GM06990 (cell line): ENCODE measurements around the gene FBXL4.

ENCODE experiments used
- DNase-seq: peaks from one replicate; pipeline ENCODE4 v3.0.0-alpha.2; 2011; ENCODE audit not compliant: insufficient read length; ENCODE audit errors: extremely low read depth
- H3K27me3 ChIP-seq: replicated peaks from 2 replicates; pipeline ENCODE4 v1.6.0; 2011; ENCODE audit warnings: low read length; ENCODE audit not compliant: control insufficient read depth, insufficient read depth
- H3K36me3 ChIP-seq: 2 replicates; pipeline ENCODE4 v1.5.1; 2011; ENCODE audit warnings: low read length; ENCODE audit not compliant: control insufficient read depth, insufficient read depth
- H3K4me3 ChIP-seq: replicated peaks from 2 replicates; pipeline ENCODE4 v1.5.1; 2011; ENCODE audit warnings: low read depth, mild to moderate bottlenecking, control low read depth, low read length
- CTCF ChIP-seq: IDR thresholded peaks from 2 replicates; pipeline ENCODE4 v1.5.1; 2011; ENCODE audit warnings: low read length, control low read depth, mild to moderate bottlenecking, inconsistent platforms; ENCODE audit not compliant: insufficient read depth, poor library complexity, severe bottlenecking

The FBXL4 gene

GRCh38 chr6:98848539-98849242 lies 99.1 kb downstream of the FBXL4 start:
- no peak for TF ChIP-seq CTCF
- Histone ChIP-seq H3K4me3 (no peak overlapping the region), H3K36me3 (no peaks in the 10 kb centered on the region), H3K27me3 (no peaks in the 10 kb centered on the region; the same call in 1 of the 2 replicates)
- no peak for DNase-seq

GRCh38 chr6:98847779-98848538 lies 99.8 kb downstream of the FBXL4 start:
- Histone ChIP-seq H3K27me3 (no peaks in the 10 kb centered on the region; the same call in 1 of the 2 replicates), H3K36me3 (no peaks in the 10 kb centered on the region), H3K4me3 (no peak overlapping the region; the same call in 1 of the 2 replicates)
- no peak for TF ChIP-seq CTCF
- DNase-seq, result no peak

- Histone ChIP-seq H3K36me3 (no peaks in the 10 kb centered on the region), H3K4me3 (no peak overlapping the region), H3K27me3 (no peaks in the 10 kb centered on the region; the same call in 1 of the 2 replicates)
- no peak for DNase-seq
- TF ChIP-seq CTCF, result no peak
Observed at GRCh38 chr6:98847416-98847778, 100.3 kb downstream of the FBXL4 start.

GRCh38 chr6:98846021-98846380 lies 101.7 kb downstream of the FBXL4 start:
- no peak for TF ChIP-seq CTCF
- Histone ChIP-seq H3K36me3 (no peaks in the 10 kb centered on the region), H3K27me3 (no peaks in the 10 kb centered on the region; the same call in 1 of the 2 replicates), H3K4me3 (no peak overlapping the region)
- DNase-seq, result no peak

- no peak for DNase-seq
- peak; percentile 89 for TF ChIP-seq CTCF
- Histone ChIP-seq H3K27me3 (no peaks in the 10 kb centered on the region; the same call in 1 of the 2 replicates), H3K36me3 (no peaks in the 10 kb centered on the region), H3K4me3 (no peak overlapping the region; the same call in 1 of the 2 replicates)
Observed at GRCh38 chr6:98845211-98846020, 102.3 kb downstream of the FBXL4 start.
